K562 (cell line): ENCODE measurements around the gene ANO1. TPM values are rescaled to one million over a fixed set of nuclear protein-coding genes. Genes with fewer than 3 reads are reported as not detected.
"Not testable (repeated sequence)": the region's sequence is repeated elsewhere in the genome, so short reads cannot be mapped to it uniquely, and the experiment has no call there.

ENCODE experiments used
- ATAC-seq: fragments of 200-7000 bp; cut with Tn5 transposase; 3 replicates; pipeline ENCODE4 v1.9.1; 2020; ENCODE audit warnings: moderate library complexity
- BruUV-seq: library from RNA; stranded (reverse); fragments of 400-500 nt; replicated peaks from 2 replicates; lab custom pipeline; 2021; lab: Mats Ljungman, UMichigan
- CTCF ChIA-PET: fragments of 300-600 bp; formaldehyde crosslinking; extraction: SDS; loops from one replicate; lab custom pipeline; 2021; ENCODE audit warnings: low intra/inter-chr PET ratio; lab: Yijun Ruan, JAX
- POLR2A ChIA-PET: fragments of 300-600, 350-650 bp; sonication (Branson Sonifier 250); formaldehyde crosslinking; extraction: SDS; loops from one replicate; lab custom pipeline; 2021; ENCODE audit warnings: antibody characterized with exemption, inconsistent platforms; lab: Yijun Ruan, JAX
- DNase-seq, 4 experiments: peaks; one replicate each; pipeline versions ENCODE4 v3.0.0 to v3.0.0-alpha.2; 2011 to 2018; ENCODE audit warnings: low spot score in 3 of 4, mixed read lengths in 3 of 4; ENCODE audit errors: extremely low read depth in 1 of 4
- FAIRE-seq: peaks from 2 replicates; lab custom pipeline; 2011; peaks lifted over from hg19 to GRCh38; lab: Jason Lieb, UNC
- H2AFZ ChIP-seq: 2 replicates; pipeline ENCODE4 v1.6.0; 2011; ENCODE audit warnings: low read depth, low read length, control low read depth, inconsistent platforms
- H3K27ac ChIP-seq: fragments of 200-600 bp; 3 replicates; pipeline ENCODE4 v1.8.0; 2011; ENCODE audit warnings: low read depth, mild to moderate bottlenecking, control low read depth, inconsistent platforms, low read length, moderate library complexity, mixed read lengths; ENCODE audit errors: extremely low read depth
- H3K27me3 ChIP-seq, 2 experiments: fragments of 300-600 bp in 1 of 2; 2 replicates in 1 of 2; 3 replicates in 1 of 2; pipeline versions ENCODE4 v1.6.0 to v1.8.0; 2011; ENCODE audit warnings: inconsistent platforms in 2 of 2, low read length in 2 of 2, mild to moderate bottlenecking in 1 of 2, mixed read lengths in 1 of 2, moderate library complexity in 1 of 2; ENCODE audit not compliant: control insufficient read depth in 2 of 2, insufficient read depth in 2 of 2
- H3K36me3 ChIP-seq: fragments of 300-600 bp; 3 replicates; pipeline ENCODE4 v1.8.0; 2011; ENCODE audit warnings: mild to moderate bottlenecking, low read length, inconsistent platforms; ENCODE audit not compliant: control insufficient read depth, insufficient read depth
- H3K4me1 ChIP-seq, 2 experiments: fragments of 200-600 bp in 1 of 2; replicated peaks in 1 of 2; 2 replicates in 1 of 2; 3 replicates in 1 of 2; pipeline versions ENCODE4 v1.5.1 to v1.8.0; 2011; ENCODE audit warnings: inconsistent platforms in 2 of 2, low read length in 2 of 2, mild to moderate bottlenecking in 1 of 2, mixed read lengths in 1 of 2, moderate library complexity in 1 of 2; ENCODE audit not compliant: control insufficient read depth in 2 of 2, insufficient read depth in 2 of 2
- H3K4me2 ChIP-seq: 2 replicates; pipeline ENCODE4 v1.6.1; 2011; ENCODE audit warnings: low read length, control low read depth, inconsistent platforms, mixed read lengths; ENCODE audit not compliant: insufficient read depth
- H3K4me3 ChIP-seq: fragments of 200-600 bp; sonication (generic), shearing (Covaris generic); 2 replicates; pipeline ENCODE4 v1.5.1; 2016; ENCODE audit warnings: control low read depth, inconsistent platforms
- H3K79me2 ChIP-seq: fragments of 200-600 bp; 3 replicates; pipeline ENCODE4 v1.8.0; 2011; ENCODE audit warnings: low read length, inconsistent platforms; ENCODE audit not compliant: control insufficient read depth, insufficient read depth
- H3K9ac ChIP-seq, 2 experiments: 2 replicates each; pipeline versions ENCODE4 v1.6.0 to v1.6.1; 2011; ENCODE audit warnings: low read depth in 2 of 2, low read length in 2 of 2, control low read depth in 1 of 2, inconsistent platforms in 1 of 2, mild to moderate bottlenecking in 1 of 2, mixed read lengths in 1 of 2; ENCODE audit not compliant: insufficient read depth in 1 of 2
- H3K9me1 ChIP-seq: one replicate; pipeline ENCODE4 v1.6.0; 2011; ENCODE audit warnings: inconsistent platforms, mild to moderate bottlenecking, low read length, moderate library complexity; ENCODE audit not compliant: control insufficient read depth, insufficient read depth
- H3K9me3 ChIP-seq: replicated peaks from 2 replicates; pipeline ENCODE4 v1.5.1; 2011; ENCODE audit warnings: low read depth, low read length, inconsistent platforms; ENCODE audit not compliant: control insufficient read depth, insufficient read depth
- H4K20me1 ChIP-seq: replicated peaks from 2 replicates; pipeline ENCODE4 v1.6.1; 2011; ENCODE audit warnings: low read length, inconsistent platforms, mixed read lengths; ENCODE audit not compliant: control insufficient read depth, insufficient read depth
- KDM1A ChIP-seq, 2 experiments: fragments of 450-650 bp; IDR thresholded peaks; 2 replicates each; pipeline ENCODE4 v1.6.1; 2016; ENCODE audit warnings: mild to moderate bottlenecking in 2 of 2
- RBM25 ChIP-seq: fragments of 200-400 bp; formaldehyde crosslinking; IDR thresholded peaks from 2 replicates; pipeline ENCODE4 v1.6.1; 2018; ENCODE audit warnings: low read length, low read depth, moderate library complexity; ENCODE audit not compliant: severe bottlenecking
- ZNF146 ChIP-seq: IDR thresholded peaks from one replicate; pipeline ENCODE4 v1.6.1; 2018; ENCODE audit warnings: missing compliant biosample characterization; ENCODE audit not compliant: unreplicated experiment
- WGBS: fragments of 100-300 bp; shearing (Covaris generic); methylation state at CpG from one replicate; pipeline ENCODE4 v1.1.6; 2016; ENCODE audit warnings: low coverage, mixed read lengths; ENCODE audit not compliant: insufficient coverage; ENCODE audit errors: missing lambda C conversion rate; 5-methylcytosine and 5-hydroxymethylcytosine counted together
- in situ Hi-C: fragments of 300-500 bp; cut with MboI; formaldehyde crosslinking; loops from 4 replicates; pipeline ENCODE4 v1.15.0; 2018; ENCODE audit warnings: inconsistent platforms, mixed read lengths
- intact Hi-C: fragments of 100-400 bp; cut with micrococcal nuclease; formaldehyde crosslinking; loops from 2 replicates; pipeline ENCODE4 v1.14.2; 2022
- polyA plus RNA-seq, 8 experiments: library from polyadenylated mRNA; depleted of rRNA in 4 of 8; stranded (reverse) in 5 of 8; unstranded in 3 of 8; fragments of >200 nt; fragmentation: Nextera tagmentation in 2 of 8; fragmentation: Illumina TruSeq in 1 of 8; extraction: Ambion mirVana in 2 of 8; extraction: Trizol in 1 of 8; gene quantifications; 2 replicates each; pipeline versions ENCODE4 v1.2.1 to v1.2.3, GENCODE V29; 2011 to 2014; ENCODE audit warnings: inconsistent platforms in 1 of 8, missing spikeins in 1 of 8
- total RNA-seq, 7 experiments: library from RNA; depleted of rRNA in 6 of 7; stranded (reverse); fragments of >200 nt in 6 of 7; fragmentation: Illumina TruSeq in 2 of 7; extraction: Trizol in 2 of 7; gene quantifications; 2 replicates each; pipeline versions ENCODE4 v1.2.1 to v1.2.3, GENCODE V29; 2011 to 2021; ENCODE audit warnings: low replicate concordance in 1 of 7

Gene ANO1
- total and polyA plus RNA-seq, 9 of the 15 experiments (the other 6 are each of a cell fraction or from before 2014, with no cell fraction given): not detected

GRCh38 chr11:70201047-70201446 lies 122.9 kb downstream of the ANO1 start:
- peaks cover 16% of the 10 kb centered on the region for H3K36me3 ChIP-seq
- in situ Hi-C loops, ATAC-seq, H2AFZ ChIP-seq, BruUV-seq, DNase-seq, H3K9me3 ChIP-seq: not testable (repeated sequence)
- intact Hi-C loops: loop anchor here (10.0 kb wide), 2 partner anchors 194 to 244 kb away; partner anchors contain the start of gene CTTN
- TF ChIP-seq KDM1A (IDR thresholded peaks at IDR 0.05): peak in 1 of 2 experiments; percentile 36; a peak in 1 of 4 replicates
- peak; percentile 36 for TF ChIP-seq RBM25
- TF ChIP-seq ZNF146 (CRISPR knock-in tag): peak; percentile 89
- TF ChIP-seq, all 486 proteins: peak for 3; not testable (repeated sequence) for 483
- not testable (repeated sequence) for H3K9ac ChIP-seq, H3K4me2 ChIP-seq, FAIRE-seq, H3K9me1 ChIP-seq, H3K27me3 ChIP-seq, H3K27ac ChIP-seq, H3K4me3 ChIP-seq
- H3K4me1 ChIP-seq: peaks cover 11 to 31% of the 10 kb centered on the region in 2 experiments; a peak in 4 of 5 replicates
- peaks cover 32% of the 10 kb centered on the region for H3K79me2 ChIP-seq
- CTCF ChIA-PET: interaction anchor here (0.6 kb wide), 1 partner anchor 515 kb away, joined by 6 read pairs; no protein-coding TSS in a partner anchor
- WGBS: 59% methylated on average over 3 of the region's 3 CpGs
- H4K20me1 ChIP-seq: peaks cover 18% of the 10 kb centered on the region
- POLR2A ChIA-PET: interaction anchor here (0.6 kb wide), 1 partner anchor 212 kb away, joined by 3 read pairs; no protein-coding TSS in a partner anchor
